Measurements from ENCODE around the gene SIX3. TPM values are rescaled to one million over a fixed set of nuclear protein-coding genes. Genes with fewer than 3 reads are reported as not detected.

Gene SIX3
- total RNA-seq, 1 donor from 2014 or later = not detected

DNA sequence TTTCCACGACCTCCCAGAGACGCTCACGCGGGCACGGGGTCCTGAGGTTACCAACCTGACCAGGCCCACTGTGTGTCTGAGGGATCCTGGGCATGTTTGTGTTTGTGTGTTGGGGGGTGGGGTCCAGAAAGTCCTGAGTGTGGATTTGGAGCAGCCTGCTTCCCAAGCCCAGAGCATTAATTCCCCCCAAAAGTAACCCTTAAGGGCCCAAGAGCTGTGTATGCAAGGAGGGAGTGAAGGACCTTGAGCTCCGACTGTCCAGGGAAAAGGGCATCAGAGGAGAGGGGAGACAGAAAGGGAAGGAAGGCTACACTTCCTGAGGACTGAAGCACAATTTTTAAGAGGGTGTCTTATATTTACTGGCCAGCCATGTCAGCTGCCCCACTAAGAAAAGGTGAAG lies 5.2 kb upstream of the SIX3 start:
- H3K36me3 Mint-ChIP-seq (ENCODE audit: low read depth, unreplicated experiment) = no peaks in the 10 kb centered on the region
- no peak overlapping the region for H3K27ac Mint-ChIP-seq (ENCODE audit: unreplicated experiment)
- TF ChIP-seq, protein P1, sequence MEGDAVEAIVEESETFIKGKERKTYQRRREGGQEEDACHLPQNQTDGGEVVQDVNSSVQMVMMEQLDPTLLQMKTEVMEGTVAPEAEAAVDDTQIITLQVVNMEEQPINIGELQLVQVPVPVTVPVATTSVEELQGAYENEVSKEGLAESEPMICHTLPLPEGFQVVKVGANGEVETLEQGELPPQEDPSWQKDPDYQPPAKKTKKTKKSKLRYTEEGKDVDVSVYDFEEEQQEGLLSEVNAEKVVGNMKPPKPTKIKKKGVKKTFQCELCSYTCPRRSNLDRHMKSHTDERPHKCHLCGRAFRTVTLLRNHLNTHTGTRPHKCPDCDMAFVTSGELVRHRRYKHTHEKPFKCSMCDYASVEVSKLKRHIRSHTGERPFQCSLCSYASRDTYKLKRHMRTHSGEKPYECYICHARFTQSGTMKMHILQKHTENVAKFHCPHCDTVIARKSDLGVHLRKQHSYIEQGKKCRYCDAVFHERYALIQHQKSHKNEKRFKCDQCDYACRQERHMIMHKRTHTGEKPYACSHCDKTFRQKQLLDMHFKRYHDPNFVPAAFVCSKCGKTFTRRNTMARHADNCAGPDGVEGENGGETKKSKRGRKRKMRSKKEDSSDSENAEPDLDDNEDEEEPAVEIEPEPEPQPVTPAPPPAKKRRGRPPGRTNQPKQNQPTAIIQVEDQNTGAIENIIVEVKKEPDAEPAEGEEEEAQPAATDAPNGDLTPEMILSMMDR (IDR thresholded peaks at IDR 0.05; ENCODE audit: unreplicated experiment) = no peak
- DNase-seq (ENCODE audit: low spot score) = no peak
- peak overlapping the region; percentile 53 for H3K4me3 Mint-ChIP-seq (ENCODE audit: unreplicated experiment)
- peaks cover 34% of the 10 kb centered on the region for H3K27me3 Mint-ChIP-seq (ENCODE audit: unreplicated experiment)
- H3K9me3 Mint-ChIP-seq (ENCODE audit: unreplicated experiment) = no peaks in the 10 kb centered on the region
- peaks cover 47% of the 10 kb centered on the region for H3K4me1 Mint-ChIP-seq (ENCODE audit: unreplicated experiment)

DNA sequence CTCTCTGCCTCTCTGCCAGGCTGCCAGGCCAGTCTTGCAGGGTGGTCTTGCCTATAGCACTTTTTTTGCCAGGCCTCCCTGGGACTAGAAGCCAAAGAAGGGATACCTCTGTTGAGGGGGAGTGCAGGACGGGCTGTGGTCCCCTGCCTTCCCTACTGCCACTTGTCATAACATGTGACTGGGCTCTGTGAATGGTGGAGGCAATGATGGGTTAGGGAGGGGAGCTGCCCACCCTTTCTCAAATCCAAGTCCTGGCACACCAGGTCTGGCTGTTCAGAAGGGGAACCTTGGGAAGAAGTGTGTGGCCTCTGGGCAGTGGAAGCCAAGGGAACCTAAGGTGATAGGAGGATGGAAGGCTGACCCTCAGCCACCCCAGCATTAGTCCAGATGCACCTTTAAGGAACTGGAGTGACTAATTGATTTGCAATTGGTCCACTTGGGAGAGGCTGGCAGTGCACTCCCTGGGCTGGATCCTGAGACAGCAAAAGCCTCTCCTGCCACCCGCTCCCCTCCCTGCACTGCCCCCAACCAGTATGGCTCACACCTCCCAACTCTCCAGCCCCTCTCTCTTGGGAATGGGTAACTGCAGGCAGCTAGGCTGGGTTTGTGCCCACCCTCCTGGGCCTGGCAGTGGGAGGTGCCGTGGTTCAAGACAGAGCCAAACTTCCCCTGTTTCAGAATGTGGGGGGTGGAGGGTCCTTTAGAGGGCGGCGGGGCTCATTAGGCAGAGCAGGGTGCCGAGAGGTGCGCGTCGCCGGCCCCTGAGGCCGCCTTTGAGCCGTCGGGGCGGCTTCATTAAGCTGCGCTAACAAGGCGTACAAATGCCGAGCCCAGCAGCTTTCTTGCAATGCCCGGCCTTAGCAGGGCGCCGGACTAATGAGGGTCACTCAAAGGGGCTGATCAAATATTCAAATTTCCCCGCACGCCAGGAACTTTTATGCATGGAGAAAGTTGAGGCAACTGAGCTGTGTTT lies 4.5 kb upstream of the SIX3 start:
- peak overlapping the region; percentile 44 for H3K4me3 Mint-ChIP-seq (ENCODE audit: unreplicated experiment)
- no peaks in the 10 kb centered on the region for H3K9me3 Mint-ChIP-seq (ENCODE audit: unreplicated experiment)
- peaks cover 46% of the 10 kb centered on the region for H3K4me1 Mint-ChIP-seq (ENCODE audit: unreplicated experiment)
- DNase-seq (ENCODE audit: low spot score) = no peak
- no peak overlapping the region for H3K27ac Mint-ChIP-seq (ENCODE audit: unreplicated experiment)
- peaks cover 38% of the 10 kb centered on the region for H3K27me3 Mint-ChIP-seq (ENCODE audit: unreplicated experiment)
- TF ChIP-seq, protein P1 (IDR thresholded peaks at IDR 0.05; ENCODE audit: unreplicated experiment) = no peak
- no peaks in the 10 kb centered on the region for H3K36me3 Mint-ChIP-seq (ENCODE audit: low read depth, unreplicated experiment)

DNA sequence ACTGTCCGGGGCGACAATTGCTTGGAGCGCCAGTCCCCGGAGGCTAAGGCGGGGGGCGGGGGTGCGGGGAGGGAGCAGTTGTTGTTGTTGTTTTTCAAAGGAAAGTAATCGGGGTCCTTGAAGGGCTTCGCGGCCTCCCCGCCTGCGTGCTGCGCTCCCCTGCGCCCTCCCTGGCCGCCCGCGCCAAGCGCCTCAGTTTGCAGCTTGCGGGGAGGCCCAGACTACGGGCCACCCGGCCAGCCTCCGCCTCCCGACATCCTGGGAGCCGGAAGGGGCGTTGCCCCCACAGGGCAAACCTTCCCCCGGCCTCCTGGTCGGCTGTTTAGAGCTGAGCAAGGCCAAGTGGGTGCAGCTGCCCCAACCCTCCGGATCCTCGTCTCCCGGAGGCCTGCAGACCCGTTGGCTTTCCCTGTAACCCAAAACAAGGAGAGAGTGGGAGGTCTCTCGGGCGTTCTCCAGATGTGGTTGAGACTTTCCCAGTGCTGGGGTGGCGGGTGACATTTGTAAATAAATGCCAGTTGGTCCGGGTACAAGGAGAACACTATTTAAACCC lies 3.7 kb upstream of the SIX3 start:
- H3K9me3 Mint-ChIP-seq (ENCODE audit: unreplicated experiment) = no peaks in the 10 kb centered on the region
- TF ChIP-seq, protein P1 (IDR thresholded peaks at IDR 0.05; ENCODE audit: unreplicated experiment) = no peak
- H3K27ac Mint-ChIP-seq (ENCODE audit: unreplicated experiment) = no peak overlapping the region
- H3K27me3 Mint-ChIP-seq (ENCODE audit: unreplicated experiment) = peaks cover 32% of the 10 kb centered on the region
- H3K4me1 Mint-ChIP-seq (ENCODE audit: unreplicated experiment) = peaks cover 38% of the 10 kb centered on the region
- DNase-seq (ENCODE audit: low spot score) = no peak
- no peaks in the 10 kb centered on the region for H3K36me3 Mint-ChIP-seq (ENCODE audit: low read depth, unreplicated experiment)
- H3K4me3 Mint-ChIP-seq (ENCODE audit: unreplicated experiment) = peak overlapping the region; percentile 73

DNA sequence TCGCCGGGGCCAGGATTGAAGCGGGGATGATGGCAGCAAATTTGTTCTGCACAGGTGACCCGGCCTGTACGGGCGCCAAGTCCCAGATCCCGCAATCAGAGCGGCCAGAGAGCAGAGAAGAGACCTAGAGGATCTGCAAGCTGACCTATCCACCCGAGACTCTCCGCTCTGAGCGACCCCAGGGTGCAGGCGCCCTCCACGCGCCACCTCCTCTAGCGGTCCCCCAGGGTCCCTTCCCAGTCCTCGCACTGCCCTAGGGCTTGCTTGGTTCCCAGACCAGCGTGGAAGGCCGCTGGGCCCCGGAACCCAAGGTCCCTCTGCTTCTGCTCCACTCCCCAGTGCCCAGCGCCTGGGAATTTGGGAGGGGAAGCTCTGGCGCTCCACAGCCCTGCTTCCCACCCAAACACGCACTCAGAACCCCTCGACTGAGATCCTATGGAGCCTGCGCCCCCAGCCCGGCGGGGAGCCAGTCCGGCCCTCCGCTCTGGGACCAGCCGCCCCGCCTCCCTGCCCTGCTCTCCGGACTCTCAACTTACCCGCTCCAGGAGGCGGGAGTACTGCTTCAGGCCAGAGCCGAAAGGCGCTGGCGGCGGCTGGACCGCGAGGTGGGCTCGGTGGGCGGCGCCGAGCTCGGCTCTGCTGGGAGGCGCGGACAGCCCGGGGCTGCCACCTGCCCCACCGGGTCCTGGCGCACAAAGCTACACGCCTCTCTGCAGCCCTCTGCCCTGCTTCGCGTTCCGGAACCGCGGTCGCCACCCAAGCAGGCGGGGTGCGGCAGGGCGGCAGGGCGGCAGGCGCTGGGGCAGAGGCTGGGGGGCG lies 3.0 kb upstream of the SIX3 start:
- peaks cover 33% of the 10 kb centered on the region for H3K27me3 Mint-ChIP-seq (ENCODE audit: unreplicated experiment)
- TF ChIP-seq, protein P1 (IDR thresholded peaks at IDR 0.05; ENCODE audit: unreplicated experiment) = no peak
- no peak for DNase-seq (ENCODE audit: low spot score)
- no peak overlapping the region for H3K27ac Mint-ChIP-seq (ENCODE audit: unreplicated experiment)
- H3K36me3 Mint-ChIP-seq (ENCODE audit: low read depth, unreplicated experiment) = no peaks in the 10 kb centered on the region
- H3K9me3 Mint-ChIP-seq (ENCODE audit: unreplicated experiment) = no peaks in the 10 kb centered on the region
- peaks cover 39% of the 10 kb centered on the region for H3K4me1 Mint-ChIP-seq (ENCODE audit: unreplicated experiment)
- peak overlapping the region; percentile 73 for H3K4me3 Mint-ChIP-seq (ENCODE audit: unreplicated experiment)

Measured in endothelial cell (in vitro differentiated cells).